Measurements from ENCODE around the gene SMCO4. TPM values are rescaled to one million over a fixed set of nuclear protein-coding genes. Genes with fewer than 3 reads are reported as not detected.

The SMCO4 gene
- total RNA-seq, 2 experiments from 2014 or later, result 36.1 to 44.1 TPM

DNA sequence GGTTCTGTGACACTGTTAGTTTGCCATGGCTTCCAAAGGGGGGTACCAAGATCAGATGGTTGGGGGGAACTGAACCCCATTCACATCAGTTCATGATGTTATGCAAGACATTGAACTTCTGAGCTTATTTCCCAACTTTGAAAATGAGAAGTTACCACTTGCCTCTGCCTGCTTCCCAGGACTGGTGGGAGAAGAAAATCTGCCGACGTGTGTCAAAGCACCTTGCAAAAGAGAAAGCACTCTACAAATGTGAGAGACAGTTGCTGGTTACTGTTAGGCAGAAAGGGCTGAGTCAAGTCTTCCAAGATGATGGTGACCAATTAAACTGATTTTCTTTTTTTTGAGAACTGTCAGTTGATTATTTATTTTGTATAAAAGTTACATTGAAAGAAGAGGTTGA is 45.6 kb downstream of the SMCO4 start:
- Histone ChIP-seq H3K9me2 (ENCODE audit: insufficient read depth, low read length) (no peaks in the 10 kb centered on the region), H4K20me1 (ENCODE audit: insufficient read depth, low read length) (no peaks in the 10 kb centered on the region), H3K79me2 (ENCODE audit: insufficient read depth, low read depth, low read length) (no peaks in the 10 kb centered on the region), H3K4me3 (ENCODE audit: low read depth, low read length, poor library complexity, severe bottlenecking) (no peak overlapping the region), H3K27ac (ENCODE audit: low read depth, low read length, poor library complexity, severe bottlenecking) (no peak overlapping the region), H2AFZ (ENCODE audit: low read length) (no peak overlapping the region), H3K9me3 (ENCODE audit: low read length) (no peaks in the 10 kb centered on the region), H3K4me1 (ENCODE audit: insufficient read depth, low read length, poor library complexity, severe bottlenecking) (no peaks in the 10 kb centered on the region), H3K36me3 (ENCODE audit: insufficient read depth, low read length) (peaks cover 15% of the 10 kb centered on the region; the same call in 1 of the 2 replicates), H3K4me2 (ENCODE audit: low read length) (no peak overlapping the region)
- no peak for DNase-seq (ENCODE audit: low spot score)
- ChIA-PET CTCF (ENCODE audit: unreplicated experiment) (interaction anchor here (0.5 kb wide), 1 partner anchor 226 kb away, joined by 3 read pairs; no protein-coding TSS in a partner anchor), POLR2A (interaction anchor here (0.6 to 1.0 kb wide), 2 partner anchors 44 to 143 kb away, joined by 3 read pairs; no protein-coding TSS in a partner anchor)
- no peak for TF ChIP-seq EZH2phosphoT487 (IDR thresholded peaks at IDR 0.05; ENCODE audit: borderline replicate concordance, low read depth, low read length)
- TF ChIP-seq, protein P1, sequence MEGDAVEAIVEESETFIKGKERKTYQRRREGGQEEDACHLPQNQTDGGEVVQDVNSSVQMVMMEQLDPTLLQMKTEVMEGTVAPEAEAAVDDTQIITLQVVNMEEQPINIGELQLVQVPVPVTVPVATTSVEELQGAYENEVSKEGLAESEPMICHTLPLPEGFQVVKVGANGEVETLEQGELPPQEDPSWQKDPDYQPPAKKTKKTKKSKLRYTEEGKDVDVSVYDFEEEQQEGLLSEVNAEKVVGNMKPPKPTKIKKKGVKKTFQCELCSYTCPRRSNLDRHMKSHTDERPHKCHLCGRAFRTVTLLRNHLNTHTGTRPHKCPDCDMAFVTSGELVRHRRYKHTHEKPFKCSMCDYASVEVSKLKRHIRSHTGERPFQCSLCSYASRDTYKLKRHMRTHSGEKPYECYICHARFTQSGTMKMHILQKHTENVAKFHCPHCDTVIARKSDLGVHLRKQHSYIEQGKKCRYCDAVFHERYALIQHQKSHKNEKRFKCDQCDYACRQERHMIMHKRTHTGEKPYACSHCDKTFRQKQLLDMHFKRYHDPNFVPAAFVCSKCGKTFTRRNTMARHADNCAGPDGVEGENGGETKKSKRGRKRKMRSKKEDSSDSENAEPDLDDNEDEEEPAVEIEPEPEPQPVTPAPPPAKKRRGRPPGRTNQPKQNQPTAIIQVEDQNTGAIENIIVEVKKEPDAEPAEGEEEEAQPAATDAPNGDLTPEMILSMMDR (conservative IDR thresholded peaks at IDR 0.05; ENCODE audit: low read length), result no peak
- intact Hi-C loops (cut with micrococcal nuclease; ENCODE audit: unreplicated experiment), result no loop called here
- BruUV-seq (replicated peaks), result no TSS peak

DNA sequence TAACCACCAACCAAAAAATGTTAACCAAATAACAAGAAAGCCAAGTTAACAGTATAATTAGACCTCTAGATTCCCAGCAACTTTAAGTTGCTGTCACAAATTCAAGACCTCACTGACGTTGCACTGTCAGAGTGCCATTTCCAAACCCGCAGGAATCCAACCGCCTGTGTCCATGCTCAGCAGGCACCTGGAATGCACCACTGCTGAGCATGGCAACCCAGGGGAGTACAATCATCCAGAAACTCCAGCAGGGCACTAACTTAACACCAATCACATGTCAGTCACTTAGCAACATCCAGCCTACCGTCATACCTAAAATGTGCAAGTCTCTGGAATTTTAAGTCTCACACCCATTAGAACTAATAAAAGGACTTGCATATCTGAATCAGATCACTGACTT is 48.8 kb downstream of the SMCO4 start:
- no TSS peak for BruUV-seq (replicated peaks)
- no peak overlapping the region for H3K4me3 ChIP-seq (ENCODE audit: low read depth, low read length, poor library complexity, severe bottlenecking)
- H3K4me2 ChIP-seq (ENCODE audit: low read length), result no peak overlapping the region
- no peak overlapping the region for H3K27ac ChIP-seq (ENCODE audit: low read depth, low read length, poor library complexity, severe bottlenecking)
- CTCF ChIA-PET (ENCODE audit: unreplicated experiment), result no interaction called here
- POLR2A ChIA-PET, result no interaction called here
- H3K36me3 ChIP-seq (ENCODE audit: insufficient read depth, low read length), result peaks cover 15% of the 10 kb centered on the region; the same call in 1 of the 2 replicates
- no peaks in the 10 kb centered on the region for H3K4me1 ChIP-seq (ENCODE audit: insufficient read depth, low read length, poor library complexity, severe bottlenecking)
- no peaks in the 10 kb centered on the region for H4K20me1 ChIP-seq (ENCODE audit: insufficient read depth, low read length)
- no peaks in the 10 kb centered on the region for H3K9me2 ChIP-seq (ENCODE audit: insufficient read depth, low read length)
- no peak for TF ChIP-seq EZH2phosphoT487 (IDR thresholded peaks at IDR 0.05; ENCODE audit: borderline replicate concordance, low read depth, low read length)
- TF ChIP-seq, protein P1 (conservative IDR thresholded peaks at IDR 0.05; ENCODE audit: low read length), result no peak
- H3K79me2 ChIP-seq (ENCODE audit: insufficient read depth, low read depth, low read length), result no peaks in the 10 kb centered on the region
- intact Hi-C loops (cut with micrococcal nuclease; ENCODE audit: unreplicated experiment), result no loop called here
- H3K9me3 ChIP-seq (ENCODE audit: low read length), result no peaks in the 10 kb centered on the region
- no peak overlapping the region for H2AFZ ChIP-seq (ENCODE audit: low read length)
- DNase-seq (ENCODE audit: low spot score), result no peak

DNA sequence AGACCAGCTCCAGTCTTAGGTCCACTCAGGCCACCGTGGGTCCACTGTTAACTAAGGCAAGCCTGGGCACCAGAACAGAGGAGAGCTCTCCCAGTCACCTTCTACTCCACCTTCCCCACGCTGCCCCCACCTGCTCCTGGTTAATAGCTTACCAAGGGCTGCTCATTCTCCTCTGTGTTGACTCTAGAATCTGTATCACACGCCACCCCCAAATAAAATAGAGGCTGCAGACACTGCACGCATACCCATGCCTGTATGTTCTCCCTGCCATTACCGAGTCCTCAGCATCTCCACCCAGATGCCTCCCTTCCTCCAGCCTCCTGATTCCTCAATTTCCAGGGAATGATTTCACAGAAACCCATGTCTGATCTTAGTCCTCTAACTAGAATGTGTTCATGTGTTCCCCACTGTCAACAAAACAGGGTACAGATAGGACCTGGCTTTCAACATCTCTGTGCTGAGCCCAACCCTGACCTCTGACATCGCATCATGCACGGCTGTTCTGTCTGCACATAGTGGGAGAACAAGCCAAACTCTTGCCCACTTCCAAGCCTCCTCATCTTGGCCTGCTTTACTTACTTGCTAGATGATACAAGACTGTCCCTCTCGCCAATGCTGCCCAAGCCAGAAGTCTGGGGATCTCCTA is 49.8 kb downstream of the SMCO4 start:
- no peaks in the 10 kb centered on the region for H3K4me1 ChIP-seq (ENCODE audit: insufficient read depth, low read length, poor library complexity, severe bottlenecking)
- no peaks in the 10 kb centered on the region for H4K20me1 ChIP-seq (ENCODE audit: insufficient read depth, low read length)
- H3K9me3 ChIP-seq (ENCODE audit: low read length), result no peaks in the 10 kb centered on the region
- H2AFZ ChIP-seq (ENCODE audit: low read length), result no peak overlapping the region
- no peak overlapping the region for H3K4me2 ChIP-seq (ENCODE audit: low read length)
- intact Hi-C loops (cut with micrococcal nuclease; ENCODE audit: unreplicated experiment), result no loop called here
- no TSS peak for BruUV-seq (replicated peaks)
- TF ChIP-seq EZH2phosphoT487 (IDR thresholded peaks at IDR 0.05; ENCODE audit: borderline replicate concordance, low read depth, low read length), result no peak
- TF ChIP-seq, protein P1 (conservative IDR thresholded peaks at IDR 0.05; ENCODE audit: low read length), result no peak
- H3K9me2 ChIP-seq (ENCODE audit: insufficient read depth, low read length), result no peaks in the 10 kb centered on the region
- CTCF ChIA-PET (ENCODE audit: unreplicated experiment), result no interaction called here
- no peak overlapping the region for H3K27ac ChIP-seq (ENCODE audit: low read depth, low read length, poor library complexity, severe bottlenecking)
- H3K79me2 ChIP-seq (ENCODE audit: insufficient read depth, low read depth, low read length), result no peaks in the 10 kb centered on the region
- H3K4me3 ChIP-seq (ENCODE audit: low read depth, low read length, poor library complexity, severe bottlenecking), result no peak overlapping the region
- no peak for DNase-seq (ENCODE audit: low spot score)
- H3K36me3 ChIP-seq (ENCODE audit: insufficient read depth, low read length), result peaks cover 12% of the 10 kb centered on the region; the same call in 1 of the 2 replicates
- POLR2A ChIA-PET, result interaction anchor here (1.0 to 1.2 kb wide), 3 partner anchors 16 to 181 kb away, joined by 3 read pairs; no protein-coding TSS in a partner anchor
